ENCODE results near the gene PDCD6IP.
"Not testable (repeated sequence)": the region's sequence is repeated elsewhere in the genome, so short reads cannot be mapped to it uniquely, and the experiment has no call there.

DNA sequence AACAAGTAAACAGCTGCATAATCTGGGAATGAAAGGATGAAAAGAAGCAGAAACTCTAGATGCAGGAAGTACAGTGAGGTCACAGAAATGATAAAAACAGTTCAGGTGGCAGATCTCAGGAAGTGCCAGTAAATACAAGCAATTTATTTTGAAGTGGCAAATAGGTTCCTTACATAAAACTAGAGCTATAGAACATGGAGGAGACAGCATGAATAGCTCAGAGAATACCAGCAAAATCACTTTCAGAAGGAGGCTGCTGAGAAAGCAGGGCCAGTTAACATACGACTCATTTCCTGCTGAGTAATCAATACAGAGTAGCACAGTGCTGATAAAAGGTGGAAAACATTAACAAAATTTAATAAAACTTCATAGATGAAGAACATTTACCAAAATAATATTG lies 57.0 kb downstream of the PDCD6IP start:
- TF ChIP-seq, protein P1, sequence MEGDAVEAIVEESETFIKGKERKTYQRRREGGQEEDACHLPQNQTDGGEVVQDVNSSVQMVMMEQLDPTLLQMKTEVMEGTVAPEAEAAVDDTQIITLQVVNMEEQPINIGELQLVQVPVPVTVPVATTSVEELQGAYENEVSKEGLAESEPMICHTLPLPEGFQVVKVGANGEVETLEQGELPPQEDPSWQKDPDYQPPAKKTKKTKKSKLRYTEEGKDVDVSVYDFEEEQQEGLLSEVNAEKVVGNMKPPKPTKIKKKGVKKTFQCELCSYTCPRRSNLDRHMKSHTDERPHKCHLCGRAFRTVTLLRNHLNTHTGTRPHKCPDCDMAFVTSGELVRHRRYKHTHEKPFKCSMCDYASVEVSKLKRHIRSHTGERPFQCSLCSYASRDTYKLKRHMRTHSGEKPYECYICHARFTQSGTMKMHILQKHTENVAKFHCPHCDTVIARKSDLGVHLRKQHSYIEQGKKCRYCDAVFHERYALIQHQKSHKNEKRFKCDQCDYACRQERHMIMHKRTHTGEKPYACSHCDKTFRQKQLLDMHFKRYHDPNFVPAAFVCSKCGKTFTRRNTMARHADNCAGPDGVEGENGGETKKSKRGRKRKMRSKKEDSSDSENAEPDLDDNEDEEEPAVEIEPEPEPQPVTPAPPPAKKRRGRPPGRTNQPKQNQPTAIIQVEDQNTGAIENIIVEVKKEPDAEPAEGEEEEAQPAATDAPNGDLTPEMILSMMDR (IDR thresholded peaks at IDR 0.05; ENCODE audit: insufficient read depth, low read depth, low read length), result not testable (repeated sequence)
- not testable (repeated sequence) for TF ChIP-seq EZH2 (IDR thresholded peaks at IDR 0.05; ENCODE audit: insufficient read depth, low read length)

All from astrocyte (in vitro differentiated cells and primary cell).